ENCODE data around the gene DCT. TPM values are rescaled to one million over a fixed set of nuclear protein-coding genes. Genes with fewer than 3 reads are reported as not detected.

DCT gene
- total and polyA plus RNA-seq, 2 of the 4 experiments (the other 2 are of a cell fraction): not detected

- Histone ChIP-seq H3K79me1 (ENCODE audit: low read depth in 1 of 2, low read length in 2 of 2) (no peaks in the 10 kb centered on the region), H3K14ac (replicated peaks; ENCODE audit: low read depth, low read length) (no peak overlapping the region)
- intact Hi-C loops (cut with micrococcal nuclease): loop anchor here (1.0 to 5.0 kb wide), 2 partner anchors 112 to 182 kb away; no protein-coding TSS in a partner anchor
Measured at GRCh38 chr13:94435604-94436226, 43.8 kb downstream of the DCT start.

More at GRCh38 chr13:94435604-94436226, 43.8 kb downstream of the DCT start:
- H2BK15ac ChIP-seq (ENCODE audit: low read depth, low read length): no peak overlapping the region
- H4K91ac ChIP-seq (ENCODE audit: insufficient read depth, low read depth, low read length): no peak overlapping the region
- peak; percentile 91 for ATAC-seq (ENCODE audit: low read depth)
- H3K9me3 ChIP-seq (ENCODE audit: control insufficient read depth, insufficient read depth, low read length): no peaks in the 10 kb centered on the region; the same call in 1 of the 2 replicates
- no CpG with 5 or more reads among the region's 4 CpGs for WGBS, 2 experiments (ENCODE audit: extremely low coverage in 2 of 2, insufficient read length in 1 of 2)
- no peaks in the 10 kb centered on the region for H3K9me1 ChIP-seq (ENCODE audit: insufficient read depth, low read length)
- H2AFZ ChIP-seq (replicated peaks; ENCODE audit: low read length, poor library complexity): no peak overlapping the region
- peak; percentile 58 for DNase-seq
- H2AK9ac ChIP-seq (replicated peaks; ENCODE audit: low read depth, low read length, poor library complexity): no peak overlapping the region
- H3K18ac ChIP-seq (ENCODE audit: low read depth, low read length): no peak overlapping the region
- H2BK20ac ChIP-seq (ENCODE audit: low read depth, low read length): no peak overlapping the region
- in situ Hi-C loops (cut with MboI; ENCODE audit: low sequenced_read_pairs) (loop anchor here (5.0 kb wide), 1 partner anchor 177 kb away; no protein-coding TSS in a partner anchor), dilution Hi-C loops (cut with HindIII; ENCODE audit: low sequenced_read_pairs, unreplicated experiment) (no loop called here)
- H2AK5ac ChIP-seq (ENCODE audit: low read depth, low read length): no peak overlapping the region
- H3K4me1 ChIP-seq (ENCODE audit: control insufficient read depth, insufficient read depth, low read length): no peaks in the 10 kb centered on the region
- H4K20me1 ChIP-seq (ENCODE audit: insufficient read depth, low read length): no peaks in the 10 kb centered on the region
- H3K9ac ChIP-seq (ENCODE audit: low read depth, low read length): no peak overlapping the region
- H2BK5ac ChIP-seq (ENCODE audit: low read depth, low read length, poor library complexity, severe bottlenecking): no peak overlapping the region
- CTCF ChIA-PET: interaction anchor here (0.7 to 1.2 kb wide), 5 partner anchors 28 to 205 kb away, joined by 3 to 8 read pairs (median 3); no protein-coding TSS in a partner anchor
- H3K36me3 ChIP-seq (ENCODE audit: control insufficient read depth, insufficient read depth, low read length): no peaks in the 10 kb centered on the region
- POLR2A ChIA-PET (ENCODE audit: unreplicated experiment): interaction anchor here (0.6 kb wide), 1 partner anchor 182 kb away, joined by 3 read pairs; no protein-coding TSS in a partner anchor
- peaks cover 6% of the 10 kb centered on the region for H3K27me3 ChIP-seq (ENCODE audit: control insufficient read depth, insufficient read depth, low read length)
- H3K4me2 ChIP-seq (ENCODE audit: low read depth, low read length): no peak overlapping the region
- TF ChIP-seq CTCF (conservative IDR thresholded peaks at IDR 0.05; ENCODE audit: low read depth, low read length) (peak; percentile 63), SMC3 (IDR thresholded peaks at IDR 0.05; ENCODE audit: low read depth, low read length) (peak; percentile 69), CEBPB (IDR thresholded peaks at IDR 0.05; ENCODE audit: low read depth, low read length) (peak; percentile 73), NFE2L2 (IDR thresholded peaks at IDR 0.05; ENCODE audit: low read depth, low read length) (no peak), POLR2A (IDR thresholded peaks at IDR 0.05; ENCODE audit: low read depth, low read length) (no peak), RAD21 (IDR thresholded peaks at IDR 0.05; ENCODE audit: low read length) (peak; percentile 65)
- no peak overlapping the region for H4K8ac ChIP-seq (ENCODE audit: low read depth in 2 of 2, low read length in 2 of 2)
- H3K4ac ChIP-seq (ENCODE audit: low read depth, low read length): no peak overlapping the region
- no TSS peak for BruUV-seq (replicated peaks)
- no peak overlapping the region for H3K56ac ChIP-seq (ENCODE audit: extremely low read depth, insufficient read depth, low read length)
- H4K5ac ChIP-seq (ENCODE audit: low read depth, low read length): no peak overlapping the region
- H3K27ac ChIP-seq (ENCODE audit: insufficient read depth, low read length): no peak overlapping the region
- H3K23ac ChIP-seq (ENCODE audit: low read depth, low read length): no peak overlapping the region
- no peak overlapping the region for H2BK120ac ChIP-seq (ENCODE audit: low read depth, low read length)
- H3K4me3 ChIP-seq (ENCODE audit: insufficient read depth, low read depth, low read length): no peak overlapping the region

Data from IMR-90 (cell line).